Stimulated activated CD8-positive, alpha-beta memory T cell treated with anti-CD3 and anti-CD28 coated beads, Interleukin-15, amount 100 ng/mL, for 4 hours (primary cell): ENCODE results near the gene METTL25B.
"Not testable (repeated sequence)": the region's sequence is repeated elsewhere in the genome, so short reads cannot be mapped to it uniquely, and the experiment has no call there.

Experiments
- DNase-seq, 2 donors: peaks; one replicate each; pipeline ENCODE4 v3.0.0-alpha.2; 2020; ENCODE audit warnings: low read depth in 2 of 2

The METTL25B gene

GRCh38 chr1:156748670-156749418 is 20.6 kb downstream of the METTL25B start:
- no peak for DNase-seq

GRCh38 chr1:156749419-156750118 is 21.3 kb downstream of the METTL25B start:
- DNase-seq = no peak

GRCh38 chr1:156750191-156750672 is 22.0 kb downstream of the METTL25B start:
- DNase-seq = no peak

GRCh38 chr1:156750711-156751450 is 22.6 kb downstream of the METTL25B start:
- DNase-seq = no peak

GRCh38 chr1:156751451-156751756 is 23.1 kb downstream of the METTL25B start, which contains the start of gene HDGF:
Gene HDGF (minus strand): TSS chr1:156751675. CDS start chr1:156751429, 246 bp downstream.
- no peak for DNase-seq

- DNase-seq = peak; percentile 96
Observed at GRCh38 chr1:156751757-156752481, 23.6 kb downstream of the METTL25B start.

GRCh38 chr1:156752843-156753482 is 24.7 kb downstream of the METTL25B start:
- DNase-seq = no peak

- no peak for DNase-seq
Observed at GRCh38 chr1:156754219-156754618, 25.9 kb downstream of the METTL25B start.

- no peak for DNase-seq
Observed at GRCh38 chr1:156755527-156755950, 27.3 kb downstream of the METTL25B start.

GRCh38 chr1:156756355-156756754 is 28.1 kb downstream of the METTL25B start:
- DNase-seq = no peak

- DNase-seq = not testable (repeated sequence)
Observed at GRCh38 chr1:156757572-156758253, 29.4 kb downstream of the METTL25B start.

GRCh38 chr1:156760092-156760795 is 32.0 kb downstream of the METTL25B start:
- no peak for DNase-seq

GRCh38 chr1:156760796-156761104 is 32.5 kb downstream of the METTL25B start:
- DNase-seq = no peak

GRCh38 chr1:156765136-156765535 is 36.9 kb downstream of the METTL25B start:
- DNase-seq = not testable (repeated sequence)

- DNase-seq = no peak
Observed at GRCh38 chr1:156765666-156766065, 37.4 kb downstream of the METTL25B start.

GRCh38 chr1:156766298-156767100 is 38.2 kb downstream of the METTL25B start:
- DNase-seq = no peak

- DNase-seq = peak; percentile 93 to 97
Observed at GRCh38 chr1:156767101-156767878, 39.0 kb downstream of the METTL25B start, which contains the start of gene PRCC. Gene PRCC (plus strand): TSS chr1:156767535. CDS start chr1:156767772, 237 bp downstream.

GRCh38 chr1:156767879-156768604 is 39.8 kb downstream of the METTL25B start:
- DNase-seq = no peak
